ENCODE measurements around the gene CKAP2. TPM values are rescaled to one million over a fixed set of nuclear protein-coding genes. Genes with fewer than 3 reads are reported as not detected.

CKAP2 gene
- total and polyA plus RNA-seq, 2 of the 8 experiments (the other 6 are each of a cell fraction or from before 2014, with no cell fraction given): 8.3 to 70.7 TPM

- TF ChIP-seq CHD7 (IDR thresholded peaks at IDR 0.05; ENCODE audit: insufficient replicate concordance, low read length): no peak
- TF ChIP-seq SUZ12 (IDR thresholded peaks at IDR 0.05; ENCODE audit: low read length): no peak
- no peak for TF ChIP-seq ZNF274 (IDR thresholded peaks at IDR 0.05; ENCODE audit: borderline replicate concordance, extremely low read depth, low read length)
- TF ChIP-seq SP1 (IDR thresholded peaks at IDR 0.05; ENCODE audit: low read depth, low read length): no peak
- TF ChIP-seq TBP (IDR thresholded peaks at IDR 0.05; ENCODE audit: low read depth, low read length): no peak
- TF ChIP-seq CBX5 (IDR thresholded peaks at IDR 0.05; ENCODE audit: low read depth, low read length): no peak
- no peak for TF ChIP-seq BRCA1 (IDR thresholded peaks at IDR 0.05; ENCODE audit: low read depth, low read length)
- TF ChIP-seq CHD1 (IDR thresholded peaks at IDR 0.05; ENCODE audit: low read depth, low read length): no peak
- TF ChIP-seq MAX (IDR thresholded peaks at IDR 0.05): no peak
Observed at GRCh38 chr13:52451135-52451804, 4.0 kb upstream of the CKAP2 start (continued).

Data from H1 (cell line).